GM23338 (cell line): ENCODE data around the gene HIC2. TPM values are rescaled to one million over a fixed set of nuclear protein-coding genes. Genes with fewer than 3 reads are reported as not detected.
A peak's percentile ranks its signal among the peaks of the same experiment; 100 is the strongest.
"Not testable (repeated sequence)": the region's sequence is repeated elsewhere in the genome, so short reads cannot be mapped to it uniquely, and the experiment has no call there.

Source experiments
- ATAC-seq: fragments of 200-7000 bp; cut with Tn5 transposase; 3 replicates; pipeline ENCODE4 v1.9.1; 2020
- DNase-seq: peaks from one replicate; pipeline ENCODE4 v3.0.0-alpha.2; 2015; ENCODE audit warnings: low spot score
- H2AFZ ChIP-seq: fragments of 200-600 bp; sonication (generic); 2 replicates; pipeline ENCODE4 v1.8.0; 2016; ENCODE audit warnings: antibody characterized with exemption, mild to moderate bottlenecking, moderate library complexity
- H3F3A ChIP-seq: fragments of 200-600 bp; sonication (generic); replicated peaks from 2 replicates; pipeline ENCODE4 v1.8.0; 2017; ENCODE audit warnings: antibody characterized with exemption, mixed run types, low read depth
- H3K27ac ChIP-seq: fragments of 200-600 bp; sonication (generic); 2 replicates; pipeline ENCODE4 v1.6.1; 2016; ENCODE audit warnings: low read depth
- H3K27me3 ChIP-seq: fragments of 200-600 bp; sonication (generic); 2 replicates; pipeline ENCODE4 v1.8.0; 2016; ENCODE audit warnings: mild to moderate bottlenecking, mixed run types, moderate library complexity; ENCODE audit not compliant: insufficient read depth
- H3K36me3 ChIP-seq: fragments of 200-600 bp; sonication (generic); 2 replicates; pipeline ENCODE4 v1.8.0; 2016; ENCODE audit warnings: mild to moderate bottlenecking; ENCODE audit not compliant: insufficient read depth
- H3K4me1 ChIP-seq: fragments of 200-600 bp; sonication (generic); 2 replicates; pipeline ENCODE4 v1.8.0; 2016; ENCODE audit warnings: mild to moderate bottlenecking, moderate library complexity; ENCODE audit not compliant: insufficient read depth
- H3K4me2 ChIP-seq: fragments of 200-600 bp; sonication (generic); 2 replicates; pipeline ENCODE4 v1.7.1; 2017; ENCODE audit warnings: mixed run types
- H3K4me3 ChIP-seq: fragments of 200-600 bp; sonication (generic); 2 replicates; pipeline ENCODE4 v1.6.1; 2016; ENCODE audit warnings: mixed run types
- H3K79me2 ChIP-seq: fragments of 200-600 bp; sonication (generic); replicated peaks from 2 replicates; pipeline ENCODE4 v1.8.0; 2017; ENCODE audit warnings: mild to moderate bottlenecking; ENCODE audit not compliant: insufficient read depth
- H3K9me2 ChIP-seq: fragments of 200-600 bp; sonication (generic); 2 replicates; pipeline ENCODE4 v1.8.0; 2017; ENCODE audit not compliant: insufficient read depth
- H4K20me1 ChIP-seq: fragments of 200-600 bp; sonication (generic); replicated peaks from 2 replicates; pipeline ENCODE4 v1.8.0; 2017; ENCODE audit warnings: mild to moderate bottlenecking; ENCODE audit not compliant: insufficient read depth
- H3K27ac Mint-ChIP-seq: 2 replicates; pipeline ENCODE4 v1.8.0; 2020; ENCODE audit warnings: inconsistent platforms, mild to moderate bottlenecking, moderate library complexity, mixed read lengths
- H3K27me3 Mint-ChIP-seq: 3 replicates; pipeline ENCODE4 v1.8.0; 2022; ENCODE audit warnings: low read depth, mild to moderate bottlenecking, moderate library complexity, mixed read lengths, inconsistent platforms; ENCODE audit not compliant: insufficient read depth, poor library complexity
- H3K36me3 Mint-ChIP-seq: 3 replicates; pipeline ENCODE4 v1.8.0; 2021; ENCODE audit warnings: low read depth, mild to moderate bottlenecking, inconsistent platforms, moderate library complexity, mixed read lengths
- H3K4me1 Mint-ChIP-seq: 3 replicates; pipeline ENCODE4 v1.8.0; 2020; ENCODE audit warnings: mild to moderate bottlenecking, inconsistent platforms, mixed read lengths
- H3K4me3 Mint-ChIP-seq: 3 replicates; pipeline ENCODE4 v1.8.0; 2021; ENCODE audit warnings: moderate library complexity, mild to moderate bottlenecking, inconsistent platforms, mixed read lengths
- H3K9me3 Mint-ChIP-seq: 3 replicates; pipeline ENCODE4 v1.8.0; 2020; ENCODE audit warnings: moderate library complexity, mild to moderate bottlenecking, inconsistent platforms, mixed read lengths
- polyA plus RNA-seq: library from polyadenylated mRNA; unstranded; fragments of >200 nt; fragmentation: Nextera tagmentation; extraction: Ambion mirVana; gene quantifications from 2 replicates; pipeline ENCODE4 v1.2.1, GENCODE V29; 2016
- total RNA-seq: library from RNA; depleted of rRNA; stranded (reverse); fragments of >200 nt; shearing (Covaris generic); gene quantifications from 2 replicates; pipeline ENCODE4 v1.2.3, GENCODE V29; 2014

The HIC2 gene
- total and polyA plus RNA-seq, 2 experiments from 2014 or later, result 8.0 to 34.0 TPM

- not testable (repeated sequence) for H3K27ac ChIP-seq, H4K20me1 ChIP-seq, H3K4me1 ChIP-seq, H3K27me3 ChIP-seq, H3K27me3 Mint-ChIP-seq, H3K36me3 Mint-ChIP-seq, H3K4me1 Mint-ChIP-seq, H3K4me3 Mint-ChIP-seq, H2AFZ ChIP-seq, H3K4me2 ChIP-seq, H3K27ac Mint-ChIP-seq, H3K9me3 Mint-ChIP-seq, ATAC-seq, H3K4me3 ChIP-seq, H3F3A ChIP-seq, H3K79me2 ChIP-seq, H3K9me2 ChIP-seq, H3K36me3 ChIP-seq, DNase-seq
Measured at GRCh38 chr22:21390013-21390412, 27.2 kb upstream of the HIC2 start.

GRCh38 chr22:21394613-21395012, 22.6 kb upstream of the HIC2 start:
- H4K20me1 ChIP-seq, H3K27me3 Mint-ChIP-seq, H3K4me1 ChIP-seq, H2AFZ ChIP-seq, H3K36me3 Mint-ChIP-seq, H3K27ac Mint-ChIP-seq, H3K27me3 ChIP-seq, H3K4me3 Mint-ChIP-seq, H3K4me2 ChIP-seq, H3K9me2 ChIP-seq, ATAC-seq, H3F3A ChIP-seq, H3K79me2 ChIP-seq, H3K9me3 Mint-ChIP-seq, H3K27ac ChIP-seq, H3K36me3 ChIP-seq, H3K4me1 Mint-ChIP-seq, DNase-seq, H3K4me3 ChIP-seq: not testable (repeated sequence)

GRCh38 chr22:21401197-21401969, 15.8 kb upstream of the HIC2 start:
- not testable (repeated sequence) for H3K4me2 ChIP-seq, H3K27ac Mint-ChIP-seq, ATAC-seq, H3K4me3 ChIP-seq, H4K20me1 ChIP-seq, H3K4me1 Mint-ChIP-seq, H3K4me1 ChIP-seq, H3K4me3 Mint-ChIP-seq, H3K79me2 ChIP-seq, H2AFZ ChIP-seq, H3K27me3 Mint-ChIP-seq, H3K36me3 ChIP-seq, H3K27ac ChIP-seq, H3F3A ChIP-seq, H3K27me3 ChIP-seq, DNase-seq, H3K9me2 ChIP-seq, H3K36me3 Mint-ChIP-seq, H3K9me3 Mint-ChIP-seq

GRCh38 chr22:21402763-21403314, 14.3 kb upstream of the HIC2 start:
- not testable (repeated sequence) for H3K4me1 Mint-ChIP-seq, H3K36me3 ChIP-seq, H3K36me3 Mint-ChIP-seq, H3K4me3 Mint-ChIP-seq, H3K4me3 ChIP-seq, H3K27ac Mint-ChIP-seq, H3F3A ChIP-seq, H2AFZ ChIP-seq, H3K9me2 ChIP-seq, H3K27me3 ChIP-seq, H3K4me1 ChIP-seq, H3K79me2 ChIP-seq, H3K9me3 Mint-ChIP-seq, H3K27ac ChIP-seq, H4K20me1 ChIP-seq, H3K4me2 ChIP-seq, H3K27me3 Mint-ChIP-seq, DNase-seq
- ATAC-seq, result peak; percentile 33

GRCh38 chr22:21407139-21407538, 10.0 kb upstream of the HIC2 start:
- H3K4me2 ChIP-seq, H3K9me3 Mint-ChIP-seq, H3K36me3 Mint-ChIP-seq, H4K20me1 ChIP-seq, H3K27ac Mint-ChIP-seq, H3K27me3 Mint-ChIP-seq, H3K79me2 ChIP-seq, H3F3A ChIP-seq, H3K4me3 Mint-ChIP-seq, H3K9me2 ChIP-seq, H3K36me3 ChIP-seq, H2AFZ ChIP-seq, H3K27me3 ChIP-seq, H3K4me1 Mint-ChIP-seq, DNase-seq, H3K4me3 ChIP-seq, H3K27ac ChIP-seq, ATAC-seq, H3K4me1 ChIP-seq: not testable (repeated sequence)

GRCh38 chr22:21407792-21408191, 9.4 kb upstream of the HIC2 start:
- H3K4me1 Mint-ChIP-seq, H3K27me3 Mint-ChIP-seq, H4K20me1 ChIP-seq, H2AFZ ChIP-seq, H3K4me3 ChIP-seq, H3K9me3 Mint-ChIP-seq, H3F3A ChIP-seq, H3K4me2 ChIP-seq, H3K4me1 ChIP-seq, H3K36me3 ChIP-seq, H3K9me2 ChIP-seq, H3K27ac Mint-ChIP-seq, H3K79me2 ChIP-seq, DNase-seq, H3K27me3 ChIP-seq, H3K27ac ChIP-seq, ATAC-seq, H3K4me3 Mint-ChIP-seq, H3K36me3 Mint-ChIP-seq: not testable (repeated sequence)
